ENCODE results near the gene CALD1.

The CALD1 gene

DNA sequence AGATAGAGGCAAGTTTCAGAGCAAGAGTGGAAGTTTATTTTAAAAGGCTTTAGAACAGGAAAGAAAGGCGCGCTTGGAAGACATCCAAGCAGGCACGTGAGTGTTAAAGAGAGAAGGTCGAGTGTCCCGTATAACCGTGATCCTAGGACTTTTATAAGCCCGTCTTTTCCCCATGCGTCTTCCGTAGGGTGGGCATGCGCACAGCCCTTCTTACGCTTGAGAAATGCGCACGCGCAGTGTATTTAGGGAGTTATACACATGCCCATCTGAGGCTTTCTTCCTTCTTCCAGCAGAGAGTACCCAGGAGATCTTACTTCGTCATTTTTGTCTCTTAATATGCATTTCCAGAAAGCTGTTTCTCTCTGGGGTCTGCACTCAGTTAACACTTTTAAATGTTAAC, 52.4 kb downstream of the CALD1 start:
- H3F3A ChIP-seq (ENCODE audit: insufficient read depth, low read length): no peaks in the 10 kb centered on the region
- H2AFZ ChIP-seq (ENCODE audit: low read length): no peak overlapping the region
- no peaks in the 10 kb centered on the region for H3K9me3 ChIP-seq (ENCODE audit: low read length)
- no peak for TF ChIP-seq EZH2 (IDR thresholded peaks at IDR 0.05; ENCODE audit: borderline replicate concordance, low read length)
- TF ChIP-seq, protein P1, sequence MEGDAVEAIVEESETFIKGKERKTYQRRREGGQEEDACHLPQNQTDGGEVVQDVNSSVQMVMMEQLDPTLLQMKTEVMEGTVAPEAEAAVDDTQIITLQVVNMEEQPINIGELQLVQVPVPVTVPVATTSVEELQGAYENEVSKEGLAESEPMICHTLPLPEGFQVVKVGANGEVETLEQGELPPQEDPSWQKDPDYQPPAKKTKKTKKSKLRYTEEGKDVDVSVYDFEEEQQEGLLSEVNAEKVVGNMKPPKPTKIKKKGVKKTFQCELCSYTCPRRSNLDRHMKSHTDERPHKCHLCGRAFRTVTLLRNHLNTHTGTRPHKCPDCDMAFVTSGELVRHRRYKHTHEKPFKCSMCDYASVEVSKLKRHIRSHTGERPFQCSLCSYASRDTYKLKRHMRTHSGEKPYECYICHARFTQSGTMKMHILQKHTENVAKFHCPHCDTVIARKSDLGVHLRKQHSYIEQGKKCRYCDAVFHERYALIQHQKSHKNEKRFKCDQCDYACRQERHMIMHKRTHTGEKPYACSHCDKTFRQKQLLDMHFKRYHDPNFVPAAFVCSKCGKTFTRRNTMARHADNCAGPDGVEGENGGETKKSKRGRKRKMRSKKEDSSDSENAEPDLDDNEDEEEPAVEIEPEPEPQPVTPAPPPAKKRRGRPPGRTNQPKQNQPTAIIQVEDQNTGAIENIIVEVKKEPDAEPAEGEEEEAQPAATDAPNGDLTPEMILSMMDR (IDR thresholded peaks at IDR 0.05; ENCODE audit: low read length): no peak
- no peak overlapping the region for H3K9ac ChIP-seq (ENCODE audit: low read length)
- no peaks in the 10 kb centered on the region for H3K27me3 ChIP-seq (ENCODE audit: insufficient read depth, low read length)
- no peaks in the 10 kb centered on the region for H3K79me2 ChIP-seq (ENCODE audit: insufficient read depth, low read length)
- H3K4me2 ChIP-seq (ENCODE audit: low read length): no peak overlapping the region
- no peaks in the 10 kb centered on the region for H3K36me3 ChIP-seq (ENCODE audit: insufficient read depth, low read length)
- no peaks in the 10 kb centered on the region for H4K20me1 ChIP-seq (ENCODE audit: insufficient read depth, low read length)
- H3K9me2 ChIP-seq (ENCODE audit: low read depth, low read length): no peaks in the 10 kb centered on the region
- H3K4me3 ChIP-seq (ENCODE audit: low read depth, low read length, poor library complexity, severe bottlenecking): no peak overlapping the region
- no peaks in the 10 kb centered on the region for H3K4me1 ChIP-seq (ENCODE audit: insufficient read depth, low read length, severe bottlenecking)
- no peak overlapping the region for H3K27ac ChIP-seq (ENCODE audit: low read depth, low read length, poor library complexity, severe bottlenecking)

DNA sequence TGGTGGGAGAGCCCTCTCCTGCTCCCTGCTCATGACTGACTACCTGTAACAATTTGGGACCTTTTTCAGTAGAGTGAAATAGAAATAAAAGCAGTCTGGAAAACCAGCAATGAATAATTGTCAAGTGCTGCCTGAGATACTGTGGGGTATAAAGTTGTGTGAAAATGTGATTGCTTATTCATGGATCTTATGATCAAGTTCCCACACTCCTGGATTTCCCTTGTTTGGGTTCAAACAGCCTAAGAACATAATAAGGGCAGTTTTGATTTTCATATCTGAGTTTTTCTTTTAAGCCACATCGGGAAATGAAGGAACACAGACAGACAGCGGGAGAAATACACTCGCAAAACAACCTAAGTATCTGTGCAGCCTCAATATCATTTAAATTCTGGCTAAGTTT, 52.9 kb downstream of the CALD1 start:
- H3K27me3 ChIP-seq (ENCODE audit: insufficient read depth, low read length): no peaks in the 10 kb centered on the region
- H3K27ac ChIP-seq (ENCODE audit: low read depth, low read length, poor library complexity, severe bottlenecking): no peak overlapping the region
- H3K4me3 ChIP-seq (ENCODE audit: low read depth, low read length, poor library complexity, severe bottlenecking): no peak overlapping the region
- H3K36me3 ChIP-seq (ENCODE audit: insufficient read depth, low read length): no peaks in the 10 kb centered on the region
- no peaks in the 10 kb centered on the region for H3K9me3 ChIP-seq (ENCODE audit: low read length)
- no peaks in the 10 kb centered on the region for H3F3A ChIP-seq (ENCODE audit: insufficient read depth, low read length)
- TF ChIP-seq, protein P1 (IDR thresholded peaks at IDR 0.05; ENCODE audit: low read length): no peak
- TF ChIP-seq EZH2 (IDR thresholded peaks at IDR 0.05; ENCODE audit: borderline replicate concordance, low read length): no peak
- H4K20me1 ChIP-seq (ENCODE audit: insufficient read depth, low read length): no peaks in the 10 kb centered on the region
- H3K9me2 ChIP-seq (ENCODE audit: low read depth, low read length): no peaks in the 10 kb centered on the region
- no peak overlapping the region for H2AFZ ChIP-seq (ENCODE audit: low read length)
- no peaks in the 10 kb centered on the region for H3K79me2 ChIP-seq (ENCODE audit: insufficient read depth, low read length)
- H3K9ac ChIP-seq (ENCODE audit: low read length): no peak overlapping the region
- no peak overlapping the region for H3K4me2 ChIP-seq (ENCODE audit: low read length)
- no peaks in the 10 kb centered on the region for H3K4me1 ChIP-seq (ENCODE audit: insufficient read depth, low read length, severe bottlenecking)

DNA sequence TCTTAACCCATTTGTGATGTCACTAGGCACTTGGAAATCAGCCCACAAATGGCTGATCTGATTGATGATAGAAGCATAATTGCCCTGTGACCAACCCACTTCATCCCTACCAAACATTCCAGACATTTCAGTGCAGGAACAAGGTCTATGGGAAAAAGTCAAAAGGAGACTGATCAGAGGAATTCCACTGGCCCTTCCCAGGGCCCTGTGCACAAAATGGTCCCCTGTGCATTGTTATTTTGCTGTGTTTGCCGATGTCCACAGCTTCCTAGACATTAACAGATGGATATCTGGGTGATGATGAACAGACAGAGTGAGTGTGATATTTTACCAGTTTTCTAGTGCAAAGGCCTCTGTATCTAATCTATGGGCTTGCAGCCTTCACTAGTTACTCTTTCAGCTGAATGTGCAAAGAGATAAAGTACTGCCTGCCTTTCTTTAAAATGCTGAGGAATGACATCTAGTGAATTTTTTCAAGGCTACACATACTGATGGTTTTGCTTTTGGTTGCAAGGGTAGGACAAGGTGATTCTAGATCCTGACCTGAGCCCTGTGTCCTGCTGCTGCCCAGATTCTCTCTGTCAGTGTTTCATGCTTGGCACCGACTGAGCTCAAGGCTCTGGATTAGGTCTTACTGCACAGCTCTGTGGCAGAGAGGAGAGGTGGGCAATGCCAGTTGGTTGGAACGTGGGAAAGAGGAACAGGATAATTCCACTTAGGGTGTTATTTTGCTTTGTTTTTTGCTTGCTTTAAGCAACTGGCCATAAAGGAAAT, 55.4 kb downstream of the CALD1 start:
- no peak overlapping the region for H3K9ac ChIP-seq (ENCODE audit: low read length)
- TF ChIP-seq EZH2 (IDR thresholded peaks at IDR 0.05; ENCODE audit: borderline replicate concordance, low read length): no peak
- TF ChIP-seq, protein P1 (IDR thresholded peaks at IDR 0.05; ENCODE audit: low read length): no peak
- no peak overlapping the region for H3K27ac ChIP-seq (ENCODE audit: low read depth, low read length, poor library complexity, severe bottlenecking)
- no peaks in the 10 kb centered on the region for H3K79me2 ChIP-seq (ENCODE audit: insufficient read depth, low read length)
- no peaks in the 10 kb centered on the region for H3K36me3 ChIP-seq (ENCODE audit: insufficient read depth, low read length)
- H3K27me3 ChIP-seq (ENCODE audit: insufficient read depth, low read length): no peaks in the 10 kb centered on the region
- no peaks in the 10 kb centered on the region for H3F3A ChIP-seq (ENCODE audit: insufficient read depth, low read length)
- no peak overlapping the region for H2AFZ ChIP-seq (ENCODE audit: low read length)
- H4K20me1 ChIP-seq (ENCODE audit: insufficient read depth, low read length): no peaks in the 10 kb centered on the region
- no peaks in the 10 kb centered on the region for H3K4me1 ChIP-seq (ENCODE audit: insufficient read depth, low read length, severe bottlenecking)
- H3K4me3 ChIP-seq (ENCODE audit: low read depth, low read length, poor library complexity, severe bottlenecking): no peak overlapping the region
- no peaks in the 10 kb centered on the region for H3K9me3 ChIP-seq (ENCODE audit: low read length)
- no peaks in the 10 kb centered on the region for H3K9me2 ChIP-seq (ENCODE audit: low read depth, low read length)
- H3K4me2 ChIP-seq (ENCODE audit: low read length): no peak overlapping the region

Measured in OCI-LY1 (cell line).